MCF 10A (cell line): ENCODE measurements around the gene EXOC3L1. TPM values are rescaled to one million over a fixed set of nuclear protein-coding genes. Genes with fewer than 3 reads are reported as not detected.

Experiments
- BruUV-seq: library from RNA; stranded (reverse); fragments of 400-500 nt; replicated peaks from 2 replicates; lab custom pipeline; 2021; lab: Mats Ljungman, UMichigan
- CTCF ChIA-PET: fragments of 300-600 bp; sonication (Branson Sonifier 250); formaldehyde crosslinking; extraction: SDS; loops from one replicate; lab custom pipeline; 2021; ENCODE audit warnings: antibody characterized with exemption, inconsistent platforms; lab: Yijun Ruan, JAX
- POLR2A ChIA-PET: fragments of 300-600, 350-650 bp; sonication (Branson Sonifier 250); formaldehyde crosslinking; extraction: SDS; loops from one replicate; lab custom pipeline; 2020; ENCODE audit warnings: antibody characterized with exemption, inconsistent platforms; lab: Yijun Ruan, JAX
- DNase-seq: peaks from one replicate; pipeline ENCODE4 v3.0.0-alpha.2; 2018; ENCODE audit not compliant: unreplicated experiment
- H3K27ac Mint-ChIP-seq: one replicate; pipeline ENCODE4 v1.8.0; 2022; ENCODE audit warnings: mild to moderate bottlenecking, low read depth, mixed read lengths; ENCODE audit not compliant: unreplicated experiment
- H3K27me3 Mint-ChIP-seq: one replicate; pipeline ENCODE4 v1.8.0; 2022; ENCODE audit warnings: mixed read lengths; ENCODE audit not compliant: insufficient read depth, unreplicated experiment
- H3K36me3 Mint-ChIP-seq: one replicate; pipeline ENCODE4 v1.8.0; 2022; ENCODE audit warnings: mild to moderate bottlenecking, moderate library complexity, mixed read lengths; ENCODE audit not compliant: insufficient read depth, unreplicated experiment
- H3K4me1 Mint-ChIP-seq: one replicate; pipeline ENCODE4 v1.8.0; 2022; ENCODE audit warnings: mixed read lengths; ENCODE audit not compliant: insufficient read depth, unreplicated experiment
- H3K4me3 Mint-ChIP-seq: one replicate; pipeline ENCODE4 v1.8.0; 2022; ENCODE audit warnings: mild to moderate bottlenecking, moderate library complexity, mixed read lengths; ENCODE audit not compliant: unreplicated experiment
- H3K9me3 Mint-ChIP-seq: one replicate; pipeline ENCODE4 v1.8.0; 2022; ENCODE audit warnings: mixed read lengths; ENCODE audit not compliant: unreplicated experiment
- intact Hi-C: fragments of 100-400 bp; cut with micrococcal nuclease; formaldehyde crosslinking; loops from 2 replicates; pipeline ENCODE4 v1.14.1; 2022
- total RNA-seq: library from RNA; stranded (reverse); gene quantifications from 2 replicates; pipeline ENCODE4 v1.2.3, GENCODE V29; 2022
- TF ChIP-seq, protein P1 (sequence below): fragments of 200-600 bp; IDR thresholded peaks from one replicate; pipeline ENCODE4 v1.8.0; 2022; ENCODE audit warnings: antibody characterized with exemption, mild to moderate bottlenecking; ENCODE audit not compliant: unreplicated experiment

EXOC3L1 gene
- total RNA-seq, 1 experiment from 2014 or later: not detected

GRCh38 chr16:67184995-67185650, 4.8 kb downstream of the EXOC3L1 start:
- Mint-ChIP-seq H3K4me3 (no peak overlapping the region), H3K9me3 (no peaks in the 10 kb centered on the region), H3K27ac (no peak overlapping the region), H3K4me1 (peaks cover 5% of the 10 kb centered on the region), H3K27me3 (no peaks in the 10 kb centered on the region), H3K36me3 (no peaks in the 10 kb centered on the region)
- intact Hi-C loops: loop anchor here (1.0 to 5.0 kb wide), 3 partner anchors 208 to 288 kb away; no protein-coding TSS in a partner anchor
- BruUV-seq: no TSS peak
- peak; percentile 85 for DNase-seq
- ChIA-PET POLR2A (interaction anchor here (0.7 to 4.9 kb wide), 10 partner anchors 10 to 200 kb away, joined by 3 to 46 read pairs (median 3); partner anchors contain the start of genes CES4A, FBXL8 and TRADD), CTCF (interaction anchor here (0.5 to 2.2 kb wide), 26 partner anchors 9 to 541 kb away, joined by 3 to 12 read pairs (median 4); partner anchors contain the start of genes CES4A, ELMO3, FBXL8 and TRADD)
- TF ChIP-seq, protein P1, sequence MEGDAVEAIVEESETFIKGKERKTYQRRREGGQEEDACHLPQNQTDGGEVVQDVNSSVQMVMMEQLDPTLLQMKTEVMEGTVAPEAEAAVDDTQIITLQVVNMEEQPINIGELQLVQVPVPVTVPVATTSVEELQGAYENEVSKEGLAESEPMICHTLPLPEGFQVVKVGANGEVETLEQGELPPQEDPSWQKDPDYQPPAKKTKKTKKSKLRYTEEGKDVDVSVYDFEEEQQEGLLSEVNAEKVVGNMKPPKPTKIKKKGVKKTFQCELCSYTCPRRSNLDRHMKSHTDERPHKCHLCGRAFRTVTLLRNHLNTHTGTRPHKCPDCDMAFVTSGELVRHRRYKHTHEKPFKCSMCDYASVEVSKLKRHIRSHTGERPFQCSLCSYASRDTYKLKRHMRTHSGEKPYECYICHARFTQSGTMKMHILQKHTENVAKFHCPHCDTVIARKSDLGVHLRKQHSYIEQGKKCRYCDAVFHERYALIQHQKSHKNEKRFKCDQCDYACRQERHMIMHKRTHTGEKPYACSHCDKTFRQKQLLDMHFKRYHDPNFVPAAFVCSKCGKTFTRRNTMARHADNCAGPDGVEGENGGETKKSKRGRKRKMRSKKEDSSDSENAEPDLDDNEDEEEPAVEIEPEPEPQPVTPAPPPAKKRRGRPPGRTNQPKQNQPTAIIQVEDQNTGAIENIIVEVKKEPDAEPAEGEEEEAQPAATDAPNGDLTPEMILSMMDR: peak; percentile 71

- intact Hi-C loops: loop anchor here (2.0 to 5.0 kb wide), 2 partner anchors 208 to 287 kb away; no protein-coding TSS in a partner anchor
- no peak overlapping the region for H3K4me3 Mint-ChIP-seq
- no TSS peak for BruUV-seq
Measured at GRCh38 chr16:67184453-67184994, 5.4 kb downstream of the EXOC3L1 start.

DNA sequence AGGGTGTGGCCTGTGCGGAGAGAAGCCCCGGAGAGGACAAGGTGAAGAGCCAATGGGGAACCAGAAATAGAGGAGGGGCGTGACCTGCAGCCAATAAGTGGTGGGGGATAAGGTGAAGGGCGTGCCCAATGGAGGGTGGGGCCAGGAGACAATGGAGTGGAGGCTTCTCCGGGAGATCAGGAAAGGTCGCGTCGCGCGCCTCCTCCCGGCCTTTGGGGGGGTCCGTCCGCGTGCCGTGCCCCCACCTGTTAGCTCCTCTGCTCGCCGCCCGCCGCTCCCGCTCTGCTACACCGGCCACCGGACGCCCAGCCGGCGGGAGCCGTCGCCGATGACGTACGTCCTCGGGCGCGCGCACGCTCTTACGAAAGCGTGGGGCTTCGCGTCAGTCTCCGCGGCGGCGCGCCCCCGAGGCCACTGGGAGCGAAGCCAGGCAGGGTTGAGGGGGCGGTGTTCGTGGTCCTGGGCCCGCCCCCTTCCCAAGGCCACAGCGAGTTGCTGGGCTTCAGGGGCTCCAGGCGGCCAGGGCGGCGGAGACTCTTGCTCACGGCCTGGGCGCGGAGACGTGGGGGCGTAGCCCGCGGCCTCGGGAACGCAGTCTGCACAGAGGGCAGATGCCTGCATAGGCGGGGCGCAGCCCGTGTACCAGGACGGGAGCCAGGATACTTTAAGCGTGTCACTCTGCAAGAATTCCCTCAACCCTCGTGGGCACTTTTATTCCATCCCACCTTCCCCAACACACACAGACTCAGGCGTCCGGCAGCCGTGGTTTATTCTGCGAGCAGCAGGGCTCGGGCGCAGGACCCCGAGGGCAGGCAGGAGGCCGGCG, 6.1 kb downstream of the EXOC3L1 start, which contains the start of gene MATCAP1:
Gene MATCAP1, minus strand, starts transcription at position 337 of the 826 bp plus-strand sequence. CDS start 3,353 bp downstream, outside the sequence.
- ChIA-PET POLR2A (interaction anchor here (0.7 to 4.9 kb wide), 16 partner anchors 9 to 195 kb away, joined by 3 to 46 read pairs (median 4); partner anchors contain the start of genes CES4A, ELMO3, FBXL8 and FHOD1), CTCF (interaction anchor here (0.8 to 1.9 kb wide), 6 partner anchors 9 to 230 kb away, joined by 3 to 12 read pairs (median 8); partner anchors contain the start of gene ELMO3)
- Mint-ChIP-seq H3K9me3 (no peaks in the 10 kb centered on the region), H3K36me3 (peaks cover 2% of the 10 kb centered on the region), H3K4me3 (no peak within 1 kb of the TSS), H3K4me1 (peaks cover 9% of the 10 kb centered on the region), H3K27ac (no peak within 1 kb of the TSS), H3K27me3 (no peaks in the 10 kb centered on the region)
- peak; percentile 98 for DNase-seq
- intact Hi-C loops: loop anchor here (2.0 to 5.0 kb wide), 2 partner anchors 207 to 287 kb away; no protein-coding TSS in a partner anchor
- BruUV-seq: TSS peak; percentile 40
- TF ChIP-seq, protein P1: no peak

More at GRCh38 chr16:67184453-67184994, 5.4 kb downstream of the EXOC3L1 start:
- no peak for DNase-seq
- no peaks in the 10 kb centered on the region for H3K9me3 Mint-ChIP-seq
- CTCF ChIA-PET: interaction anchor here (0.5 to 2.2 kb wide), 18 partner anchors 9 to 541 kb away, joined by 3 to 12 read pairs (median 4); partner anchors contain the start of genes CES4A, ELMO3, FBXL8 and TRADD
- H3K36me3 Mint-ChIP-seq: no peaks in the 10 kb centered on the region
- POLR2A ChIA-PET: interaction anchor here (0.7 to 4.9 kb wide), 13 partner anchors 10 to 196 kb away, joined by 3 to 46 read pairs (median 3); partner anchors contain the start of genes CES4A, FBXL8, FHOD1 and NOL3
- H3K27me3 Mint-ChIP-seq: no peaks in the 10 kb centered on the region
- TF ChIP-seq, protein P1: no peak
- peaks cover 5% of the 10 kb centered on the region for H3K4me1 Mint-ChIP-seq
- H3K27ac Mint-ChIP-seq: no peak overlapping the region
